ENCODE measurements around the gene DDX31.

DDX31 gene

DNA sequence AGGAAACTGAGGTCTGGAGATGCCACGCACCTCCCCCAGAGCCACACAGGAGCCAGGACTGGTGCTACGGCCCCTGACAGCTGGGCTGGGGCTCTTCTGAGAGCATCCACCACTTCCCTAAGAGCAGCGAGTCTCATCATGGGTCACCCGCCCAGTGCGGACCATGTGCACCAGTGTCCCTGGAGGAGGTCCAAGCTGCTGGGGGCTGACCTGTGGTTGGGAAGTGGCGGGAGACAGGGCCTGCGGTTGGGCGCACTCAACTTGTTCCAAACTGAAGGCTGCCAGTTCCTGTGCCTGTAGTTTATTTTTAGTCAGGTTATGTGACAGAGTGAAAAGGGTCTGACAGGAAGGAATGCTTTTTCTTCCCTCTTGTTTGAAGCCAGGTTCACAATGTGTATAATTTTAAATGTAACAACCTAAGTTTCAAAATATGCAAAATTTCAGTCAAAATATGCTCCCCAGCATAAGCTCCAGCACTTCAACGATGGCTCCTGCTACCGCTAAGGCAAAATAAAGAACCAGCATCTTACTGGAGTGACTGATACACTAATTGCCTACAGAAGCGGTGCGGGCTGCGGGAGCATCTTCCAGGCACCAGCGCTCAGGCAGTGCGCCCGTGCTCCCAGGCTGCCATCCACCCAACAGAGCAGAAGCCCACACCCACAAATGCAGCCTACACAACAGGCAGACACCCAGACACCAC lies 72.6 kb downstream of the DDX31 start:
- H3K9me3 Mint-ChIP-seq, result no peaks in the 10 kb centered on the region
- no peak overlapping the region for H3K4me3 Mint-ChIP-seq
- peaks cover 18% of the 10 kb centered on the region for H3K27me3 Mint-ChIP-seq (ENCODE audit: low read depth, poor library complexity)
- H3K4me1 Mint-ChIP-seq, result peaks cover 6% of the 10 kb centered on the region
- DNase-seq, result no peak
- TF ChIP-seq, protein P1, sequence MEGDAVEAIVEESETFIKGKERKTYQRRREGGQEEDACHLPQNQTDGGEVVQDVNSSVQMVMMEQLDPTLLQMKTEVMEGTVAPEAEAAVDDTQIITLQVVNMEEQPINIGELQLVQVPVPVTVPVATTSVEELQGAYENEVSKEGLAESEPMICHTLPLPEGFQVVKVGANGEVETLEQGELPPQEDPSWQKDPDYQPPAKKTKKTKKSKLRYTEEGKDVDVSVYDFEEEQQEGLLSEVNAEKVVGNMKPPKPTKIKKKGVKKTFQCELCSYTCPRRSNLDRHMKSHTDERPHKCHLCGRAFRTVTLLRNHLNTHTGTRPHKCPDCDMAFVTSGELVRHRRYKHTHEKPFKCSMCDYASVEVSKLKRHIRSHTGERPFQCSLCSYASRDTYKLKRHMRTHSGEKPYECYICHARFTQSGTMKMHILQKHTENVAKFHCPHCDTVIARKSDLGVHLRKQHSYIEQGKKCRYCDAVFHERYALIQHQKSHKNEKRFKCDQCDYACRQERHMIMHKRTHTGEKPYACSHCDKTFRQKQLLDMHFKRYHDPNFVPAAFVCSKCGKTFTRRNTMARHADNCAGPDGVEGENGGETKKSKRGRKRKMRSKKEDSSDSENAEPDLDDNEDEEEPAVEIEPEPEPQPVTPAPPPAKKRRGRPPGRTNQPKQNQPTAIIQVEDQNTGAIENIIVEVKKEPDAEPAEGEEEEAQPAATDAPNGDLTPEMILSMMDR (IDR thresholded peaks at IDR 0.05), result no peak
- no peak overlapping the region for H3K27ac Mint-ChIP-seq
- peaks cover 64% of the 10 kb centered on the region for H3K36me3 Mint-ChIP-seq (ENCODE audit: low read depth)

DNA sequence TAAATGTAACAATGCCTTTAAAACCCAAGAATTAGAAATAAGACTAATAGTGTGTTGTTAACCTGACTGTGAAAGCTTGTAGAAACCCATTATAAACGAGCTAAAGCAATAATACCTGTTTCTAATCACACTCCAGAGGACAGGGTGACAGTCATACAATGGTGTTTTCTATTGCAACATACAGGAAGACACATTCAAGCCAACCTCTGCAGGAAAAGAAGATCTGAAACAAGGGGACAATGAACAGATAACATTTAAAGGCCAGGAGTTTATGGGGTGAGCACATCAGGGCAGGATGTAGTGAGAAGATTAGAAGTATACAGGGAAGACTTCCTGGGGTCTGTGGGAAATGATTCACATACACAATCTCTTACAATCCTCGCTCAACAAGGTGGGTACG lies 73.6 kb downstream of the DDX31 start:
- Mint-ChIP-seq H3K4me1 (peaks cover 16% of the 10 kb centered on the region), H3K27ac (no peak overlapping the region), H3K9me3 (no peaks in the 10 kb centered on the region), H3K4me3 (no peak overlapping the region), H3K36me3 (ENCODE audit: low read depth) (peaks cover 58% of the 10 kb centered on the region), H3K27me3 (ENCODE audit: low read depth, poor library complexity) (peaks cover 28% of the 10 kb centered on the region)
- no peak for DNase-seq
- TF ChIP-seq, protein P1 (IDR thresholded peaks at IDR 0.05), result no peak

DNA sequence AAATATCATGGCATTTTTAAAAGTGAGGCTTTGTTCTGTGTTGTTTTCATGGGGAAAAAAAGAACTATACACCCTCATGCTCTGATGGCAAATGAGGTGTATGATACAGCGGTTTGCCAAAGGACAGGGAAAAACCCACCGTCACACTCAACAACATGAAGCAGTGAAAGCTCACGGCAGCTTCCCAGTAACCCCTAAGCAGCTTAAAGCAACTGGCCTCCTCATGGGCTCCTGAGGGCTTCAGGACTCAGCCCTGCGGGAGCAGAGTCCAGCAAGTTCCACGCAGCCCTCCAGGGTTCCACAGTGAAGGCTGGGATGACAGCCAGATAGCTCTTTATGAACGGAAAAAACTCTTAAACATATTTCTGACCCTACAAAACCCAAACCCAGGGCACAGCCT lies 74.5 kb downstream of the DDX31 start:
- no peak overlapping the region for H3K4me3 Mint-ChIP-seq
- TF ChIP-seq, protein P1 (IDR thresholded peaks at IDR 0.05), result no peak
- peaks cover 18% of the 10 kb centered on the region for H3K4me1 Mint-ChIP-seq
- peaks cover 50% of the 10 kb centered on the region for H3K36me3 Mint-ChIP-seq (ENCODE audit: low read depth)
- no peaks in the 10 kb centered on the region for H3K9me3 Mint-ChIP-seq
- peaks cover 35% of the 10 kb centered on the region for H3K27me3 Mint-ChIP-seq (ENCODE audit: low read depth, poor library complexity)
- DNase-seq, result no peak
- H3K27ac Mint-ChIP-seq, result no peak overlapping the region

DNA sequence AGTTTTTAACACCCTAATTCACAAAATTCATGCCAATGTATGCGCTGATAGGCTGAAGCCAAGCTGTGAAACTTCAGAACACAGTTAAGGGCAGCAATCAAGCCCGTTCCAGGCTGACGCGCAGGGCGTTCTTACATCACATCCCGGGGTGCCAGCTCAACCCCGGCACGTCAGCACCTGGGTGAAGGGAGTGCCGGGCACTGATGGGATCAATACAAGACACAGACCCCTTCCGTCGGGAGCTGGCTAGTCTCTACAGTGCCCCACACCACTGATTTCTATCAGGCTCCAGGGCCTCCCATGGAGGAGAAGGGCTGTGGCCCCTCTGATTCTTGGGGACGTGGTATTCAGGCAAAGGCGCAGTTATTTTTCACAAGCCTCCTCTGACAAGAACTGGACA lies 75.4 kb downstream of the DDX31 start:
- Mint-ChIP-seq H3K36me3 (ENCODE audit: low read depth) (peaks cover 41% of the 10 kb centered on the region), H3K4me1 (peaks cover 18% of the 10 kb centered on the region), H3K4me3 (no peak overlapping the region), H3K27ac (no peak overlapping the region), H3K9me3 (no peaks in the 10 kb centered on the region), H3K27me3 (ENCODE audit: low read depth, poor library complexity) (peaks cover 44% of the 10 kb centered on the region)
- no peak for DNase-seq
- TF ChIP-seq, protein P1 (IDR thresholded peaks at IDR 0.05), result no peak

DNA sequence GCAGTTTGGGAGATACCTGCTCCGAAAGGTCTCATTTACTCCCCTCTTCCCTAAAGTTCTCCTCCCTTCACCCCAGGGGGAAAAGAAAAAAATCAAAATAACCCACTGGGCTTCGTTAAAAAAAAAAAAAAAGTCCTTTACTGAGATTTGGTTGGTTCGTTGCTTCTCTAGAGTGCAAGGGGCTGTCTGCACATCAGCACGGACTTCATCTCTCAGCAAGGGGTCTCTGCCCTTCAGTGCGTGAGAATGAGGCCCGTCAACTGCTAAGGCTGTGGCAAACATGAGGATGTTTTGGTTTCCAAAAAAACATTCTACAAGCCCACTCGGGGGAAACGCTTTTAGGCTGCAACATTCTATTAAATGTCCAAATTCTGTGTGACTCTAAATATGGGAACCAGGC lies 77.3 kb downstream of the DDX31 start:
- H3K27ac Mint-ChIP-seq, result no peak overlapping the region
- TF ChIP-seq, protein P1 (IDR thresholded peaks at IDR 0.05), result no peak
- no peaks in the 10 kb centered on the region for H3K9me3 Mint-ChIP-seq
- peaks cover 30% of the 10 kb centered on the region for H3K36me3 Mint-ChIP-seq (ENCODE audit: low read depth)
- H3K4me1 Mint-ChIP-seq, result peaks cover 18% of the 10 kb centered on the region
- peaks cover 61% of the 10 kb centered on the region for H3K27me3 Mint-ChIP-seq (ENCODE audit: low read depth, poor library complexity)
- no peak for DNase-seq
- H3K4me3 Mint-ChIP-seq, result no peak overlapping the region

DNA sequence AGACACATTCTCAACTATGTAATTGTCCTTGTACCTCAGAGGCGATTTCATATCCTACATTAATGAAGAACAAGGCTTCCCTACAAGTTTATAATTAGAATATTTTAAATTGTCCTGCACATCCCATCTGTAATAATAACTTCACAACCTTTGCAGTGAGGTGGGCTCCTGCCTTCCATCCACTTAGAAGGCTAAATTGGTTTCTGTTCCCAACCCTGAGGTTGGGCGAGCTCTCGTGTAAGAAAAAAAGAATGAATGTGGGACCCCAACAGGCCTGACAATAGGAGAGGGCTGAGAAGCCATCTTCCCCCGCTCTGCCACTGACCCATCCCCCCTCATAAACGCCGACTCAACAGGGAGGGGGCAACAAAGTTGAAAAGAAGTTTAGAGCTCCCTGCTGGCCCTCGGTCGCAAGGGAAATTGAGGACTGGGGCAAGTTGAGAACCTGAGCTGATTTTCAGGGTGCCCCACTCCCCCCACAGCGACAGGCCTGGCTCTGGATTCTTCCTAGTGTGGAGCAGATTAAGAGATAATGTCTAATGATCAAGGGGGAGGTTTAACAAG lies 78.0 kb downstream of the DDX31 start:
- DNase-seq, result no peak
- peaks cover 18% of the 10 kb centered on the region for H3K4me1 Mint-ChIP-seq
- peaks cover 67% of the 10 kb centered on the region for H3K27me3 Mint-ChIP-seq (ENCODE audit: low read depth, poor library complexity)
- TF ChIP-seq, protein P1 (IDR thresholded peaks at IDR 0.05), result no peak
- no peak overlapping the region for H3K4me3 Mint-ChIP-seq
- peaks cover 30% of the 10 kb centered on the region for H3K36me3 Mint-ChIP-seq (ENCODE audit: low read depth)
- H3K9me3 Mint-ChIP-seq, result no peaks in the 10 kb centered on the region
- no peak overlapping the region for H3K27ac Mint-ChIP-seq
